Measurements from ENCODE around the gene RTL10.
"Not testable (repeated sequence)": the region's sequence is repeated elsewhere in the genome, so short reads cannot be mapped to it uniquely, and the experiment has no call there.

RTL10 gene

GRCh38 chr22:19834599-19834998 is 20.1 kb downstream of the RTL10 start:
- TF ChIP-seq L3MBTL2 (conservative IDR thresholded peaks at IDR 0.05) (no peak), ZNF384 (IDR thresholded peaks at IDR 0.05) (no peak), TARDBP (IDR thresholded peaks at IDR 0.05) (no peak), PKNOX1 (IDR thresholded peaks at IDR 0.05) (no peak), NFRKB (IDR thresholded peaks at IDR 0.05) (no peak), FOXA1 (IDR thresholded peaks at IDR 0.05) (no peak), SP1 (IDR thresholded peaks at IDR 0.05) (no peak), ELF4 (IDR thresholded peaks at IDR 0.05) (no peak), FOXM1 (IDR thresholded peaks at IDR 0.05; ENCODE audit: borderline replicate concordance) (no peak)
- ChIA-PET POLR2A (no interaction called here), CTCF (interaction anchor here (0.8 kb wide), 1 partner anchor 76 kb away, joined by 4 read pairs; no protein-coding TSS in a partner anchor)
- DNase-seq (ENCODE audit: extremely low spot score) = no peak

- DNase-seq (ENCODE audit: extremely low spot score); CTCF ChIA-PET: not testable (repeated sequence)
- POLR2A ChIA-PET = interaction anchor here (1.2 to 1.7 kb wide), 3 partner anchors 9 to 22 kb away, joined by 3 to 8 read pairs (median 4); partner anchors contain the start of genes GNB1L and RTL10
Observed at GRCh38 chr22:19833327-19833726, 21.3 kb downstream of the RTL10 start.

- ChIA-PET POLR2A (interaction anchor here (1.2 to 1.7 kb wide), 4 partner anchors 10 to 23 kb away, joined by 3 to 8 read pairs (median 4); partner anchors contain the start of genes GNB1L and RTL10), CTCF (no interaction called here)
- no peak for DNase-seq (ENCODE audit: extremely low spot score)
- TF ChIP-seq FOXA1 (IDR thresholded peaks at IDR 0.05) (no peak), PKNOX1 (IDR thresholded peaks at IDR 0.05) (no peak), BHLHE40 (IDR thresholded peaks at IDR 0.05; ENCODE audit: borderline replicate concordance) (no peak), ELF4 (IDR thresholded peaks at IDR 0.05) (no peak), ARNT (IDR thresholded peaks at IDR 0.05) (no peak), TARDBP (IDR thresholded peaks at IDR 0.05) (no peak), FOXM1 (IDR thresholded peaks at IDR 0.05; ENCODE audit: borderline replicate concordance) (no peak), ZNF384 (IDR thresholded peaks at IDR 0.05) (no peak)
Observed at GRCh38 chr22:19832476-19833108, 22.1 kb downstream of the RTL10 start.

- ChIA-PET CTCF (interaction anchor here (0.7 kb wide), 1 partner anchor 115 kb away, joined by 6 read pairs; no protein-coding TSS in a partner anchor), POLR2A (interaction anchor here (1.2 to 1.7 kb wide), 3 partner anchors 21 to 24 kb away, joined by 3 to 8 read pairs (median 4); partner anchors contain the start of genes GNB1L and RTL10)
- not testable (repeated sequence) for DNase-seq (ENCODE audit: extremely low spot score)
Observed at GRCh38 chr22:19831979-19832378, 22.7 kb downstream of the RTL10 start.

GRCh38 chr22:19831016-19831415 is 23.7 kb downstream of the RTL10 start:
- DNase-seq (ENCODE audit: extremely low spot score) = no peak
- no peak for TF ChIP-seq BHLHE40 (IDR thresholded peaks at IDR 0.05; ENCODE audit: borderline replicate concordance)
- no peak for TF ChIP-seq FOXK2 (IDR thresholded peaks at IDR 0.05)
- no peak for TF ChIP-seq FOXA1 (IDR thresholded peaks at IDR 0.05)
- TF ChIP-seq HDGF (IDR thresholded peaks at IDR 0.05; ENCODE audit: borderline replicate concordance) = no peak
- no peak for TF ChIP-seq SUZ12 (IDR thresholded peaks at IDR 0.05)
- no peak for TF ChIP-seq ARNT (IDR thresholded peaks at IDR 0.05)
- TF ChIP-seq FOXM1 (IDR thresholded peaks at IDR 0.05; ENCODE audit: borderline replicate concordance) = no peak
- TF ChIP-seq LEF1 (IDR thresholded peaks at IDR 0.05; ENCODE audit: borderline replicate concordance) = no peak
- no peak for TF ChIP-seq ELF4 (IDR thresholded peaks at IDR 0.05)
- TF ChIP-seq PKNOX1 (IDR thresholded peaks at IDR 0.05) = no peak
- TF ChIP-seq NFRKB (IDR thresholded peaks at IDR 0.05) = no peak
- no peak for TF ChIP-seq SP1 (IDR thresholded peaks at IDR 0.05)
- CTCF ChIA-PET = no interaction called here
- POLR2A ChIA-PET = no interaction called here

GRCh38 chr22:19828035-19828401 is 26.7 kb downstream of the RTL10 start:
- POLR2A ChIA-PET = no interaction called here
- DNase-seq (ENCODE audit: extremely low spot score) = no peak
- TF ChIP-seq FOXM1 (IDR thresholded peaks at IDR 0.05; ENCODE audit: borderline replicate concordance) (no peak), L3MBTL2 (conservative IDR thresholded peaks at IDR 0.05) (no peak), CTBP1 (IDR thresholded peaks at IDR 0.05; ENCODE audit: borderline replicate concordance) (no peak), NFRKB (IDR thresholded peaks at IDR 0.05) (no peak), ARNT (IDR thresholded peaks at IDR 0.05) (no peak), HDGF (IDR thresholded peaks at IDR 0.05; ENCODE audit: borderline replicate concordance) (no peak), PKNOX1 (IDR thresholded peaks at IDR 0.05) (no peak), ELF4 (IDR thresholded peaks at IDR 0.05) (no peak), FOXA1 (IDR thresholded peaks at IDR 0.05) (no peak), ZNF384 (IDR thresholded peaks at IDR 0.05) (no peak), BHLHE40 (IDR thresholded peaks at IDR 0.05; ENCODE audit: borderline replicate concordance) (no peak)
- CTCF ChIA-PET = no interaction called here

Data from HEK293T (cell line).